DND-41 (cell line): ENCODE data around the gene KNG1.

Experiments used
- ATAC-seq: fragments of 200-7000 bp; cut with Tn5 transposase; 3 replicates; pipeline ENCODE4 v1.9.1; 2021; ENCODE audit warnings: low read depth; ENCODE audit not compliant: insufficient read depth
- DNase-seq: peaks from one replicate; pipeline ENCODE4 v3.0.0-alpha.2; 2020
- H2AFZ ChIP-seq: 2 replicates; pipeline ENCODE4 v1.6.0; 2012; ENCODE audit warnings: low read depth, low read length
- H3K27ac ChIP-seq: 2 replicates; pipeline ENCODE4 v1.5.1; 2012; ENCODE audit warnings: low read length, inconsistent platforms
- H3K27me3 ChIP-seq: fragments of 200-600 bp; sonication (generic); 2 replicates; pipeline ENCODE4 v1.6.0; 2012; ENCODE audit warnings: low read length, mild to moderate bottlenecking, inconsistent platforms; ENCODE audit not compliant: insufficient read depth, poor library complexity
- H3K36me3 ChIP-seq: 2 replicates; pipeline ENCODE4 v1.5.1; 2012; ENCODE audit warnings: low read length, inconsistent platforms; ENCODE audit not compliant: insufficient read depth
- H3K4me1 ChIP-seq: 2 replicates; pipeline ENCODE4 v1.5.1; 2012; ENCODE audit warnings: mild to moderate bottlenecking, low read length; ENCODE audit not compliant: insufficient read depth
- H3K4me2 ChIP-seq: 2 replicates; pipeline ENCODE4 v1.6.0; 2012; ENCODE audit warnings: mild to moderate bottlenecking, moderate library complexity, low read length, inconsistent platforms; ENCODE audit not compliant: insufficient read depth
- H3K4me3 ChIP-seq, 2 experiments: fragments of 200-600 bp in 1 of 2; shearing (Covaris generic) in 1 of 2; 2 replicates each; pipeline ENCODE4 v1.5.1; 2012 to 2016; ENCODE audit warnings: inconsistent platforms in 2 of 2, low read length in 2 of 2, mild to moderate bottlenecking in 2 of 2, low read depth in 1 of 2, moderate library complexity in 1 of 2
- H3K79me2 ChIP-seq: 2 replicates; pipeline ENCODE4 v1.6.0; 2012; ENCODE audit warnings: low read length, inconsistent platforms; ENCODE audit not compliant: insufficient read depth
- H3K9ac ChIP-seq: 2 replicates; pipeline ENCODE4 v1.6.0; 2012; ENCODE audit warnings: low read depth, mild to moderate bottlenecking, inconsistent platforms, low read length, moderate library complexity
- H3K9me3 ChIP-seq: 2 replicates; pipeline ENCODE4 v1.5.1; 2012; ENCODE audit warnings: low read length, moderate library complexity, mild to moderate bottlenecking, inconsistent platforms; ENCODE audit not compliant: insufficient read depth, severe bottlenecking
- H4K20me1 ChIP-seq: 2 replicates; pipeline ENCODE4 v1.6.0; 2012; ENCODE audit warnings: low read length; ENCODE audit not compliant: insufficient read depth
- CTCF ChIP-seq: IDR thresholded peaks from 2 replicates; pipeline ENCODE4 v1.5.1; 2012; ENCODE audit warnings: borderline replicate concordance, low read length, moderate library complexity, mild to moderate bottlenecking; ENCODE audit not compliant: poor library complexity, severe bottlenecking; ENCODE audit errors: extremely low read depth
- EZH2 ChIP-seq: IDR thresholded peaks from 3 replicates; pipeline ENCODE4 v1.6.1; 2012; ENCODE audit warnings: borderline replicate concordance, low read depth, mild to moderate bottlenecking, moderate library complexity, low read length, inconsistent platforms; ENCODE audit not compliant: severe bottlenecking

The KNG1 gene

GRCh38 chr3:186786922-186787321 lies 69.8 kb downstream of the KNG1 start:
- H3K79me2 ChIP-seq, result peaks cover 65% of the 10 kb centered on the region
- no peak overlapping the region for H3K27ac ChIP-seq
- H4K20me1 ChIP-seq, result peaks cover 65% of the 10 kb centered on the region
- peaks cover 75% of the 10 kb centered on the region for H3K36me3 ChIP-seq
- no peak for TF ChIP-seq CTCF
- no peak for TF ChIP-seq EZH2
- DNase-seq (no peak), ATAC-seq (no peak)
- H3K9me3 ChIP-seq, result no peaks in the 10 kb centered on the region
- peak overlapping the region; percentile 97; the same call in 1 of the 2 replicates for H3K9ac ChIP-seq
- peak overlapping the region in 1 of 2 experiments; percentile 78; a peak in 1 of 4 replicates for H3K4me3 ChIP-seq
- H3K27me3 ChIP-seq, result no peaks in the 10 kb centered on the region
- H2AFZ ChIP-seq, result no peak overlapping the region
- peaks cover 42% of the 10 kb centered on the region for H3K4me1 ChIP-seq
- H3K4me2 ChIP-seq, result peak overlapping the region; percentile 78; the same call in 1 of the 2 replicates

- H3K4me2 ChIP-seq, result peak overlapping the region; percentile 78; the same call in 1 of the 2 replicates
- TF ChIP-seq CTCF (no peak), EZH2 (no peak)
- peaks cover 85% of the 10 kb centered on the region for H3K36me3 ChIP-seq
- H3K4me1 ChIP-seq, result peaks cover 36% of the 10 kb centered on the region
- H2AFZ ChIP-seq, result no peak overlapping the region
- H3K79me2 ChIP-seq, result peaks cover 62% of the 10 kb centered on the region
- H3K27me3 ChIP-seq, result no peaks in the 10 kb centered on the region
- H3K4me3 ChIP-seq, result no peak overlapping the region; a peak in 1 of 4 replicates
- DNase-seq (no peak), ATAC-seq (no peak)
- no peaks in the 10 kb centered on the region for H3K9me3 ChIP-seq
- no peak overlapping the region for H3K9ac ChIP-seq
- H3K27ac ChIP-seq, result no peak overlapping the region
- H4K20me1 ChIP-seq, result peaks cover 65% of the 10 kb centered on the region
These were observed 70.7 kb downstream of the KNG1 start for GRCh38 chr3:186787642-186788481.

- H3K4me3 ChIP-seq, result no peak overlapping the region; a peak in 1 of 4 replicates
- peaks cover 62% of the 10 kb centered on the region for H4K20me1 ChIP-seq
These were observed 71.6 kb downstream of the KNG1 start for GRCh38 chr3:186788482-186789370.

More at GRCh38 chr3:186788482-186789370, 71.6 kb downstream of the KNG1 start:
- no peaks in the 10 kb centered on the region for H3K9me3 ChIP-seq
- peaks cover 89% of the 10 kb centered on the region for H3K36me3 ChIP-seq
- ATAC-seq, result no peak
- no peaks in the 10 kb centered on the region for H3K27me3 ChIP-seq
- no peak for DNase-seq
- no peak overlapping the region for H2AFZ ChIP-seq
- no peak overlapping the region for H3K27ac ChIP-seq
- H3K4me2 ChIP-seq, result peak overlapping the region; percentile 78; the same call in 1 of the 2 replicates
- peaks cover 55% of the 10 kb centered on the region for H3K79me2 ChIP-seq
- TF ChIP-seq CTCF (no peak), EZH2 (no peak)
- no peak overlapping the region for H3K9ac ChIP-seq
- H3K4me1 ChIP-seq, result peaks cover 36% of the 10 kb centered on the region
